Measurements from ENCODE around the gene COA7. TPM values are rescaled to one million over a fixed set of nuclear protein-coding genes. Genes with fewer than 3 reads are reported as not detected.

COA7 gene
- total RNA-seq, 3 donors from 2014 or later = 18.6 to 22.0 (median 20.3) TPM

DNA sequence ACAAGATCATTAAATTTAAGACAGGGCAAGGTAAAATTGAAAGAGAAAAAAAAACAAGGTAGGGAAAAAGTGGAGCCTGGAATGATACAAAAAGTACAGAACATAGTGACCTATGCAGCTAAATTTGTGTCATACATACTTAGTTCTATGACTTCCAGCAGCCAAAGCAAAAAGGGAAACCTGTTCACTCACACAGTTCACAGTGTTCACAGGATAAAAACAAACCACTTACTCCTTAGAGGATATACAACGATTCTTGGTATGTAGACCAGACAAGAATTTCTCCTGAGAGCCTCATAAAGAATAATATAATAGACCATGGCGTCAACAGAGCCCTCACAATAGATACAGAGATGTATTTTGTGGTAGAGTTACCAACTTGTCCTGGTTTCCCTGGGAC is 27.5 kb downstream of the COA7 start:
- Histone ChIP-seq H3K9me3 (no peaks in the 10 kb centered on the region), H3K4me3 (no peak overlapping the region), H3K4me1 (ENCODE audit: low read depth) (no peaks in the 10 kb centered on the region), H3K36me3 (ENCODE audit: low read depth) (no peaks in the 10 kb centered on the region)
- DNase-seq (no peak), ATAC-seq (no peak)
- TF ChIP-seq, protein P1, sequence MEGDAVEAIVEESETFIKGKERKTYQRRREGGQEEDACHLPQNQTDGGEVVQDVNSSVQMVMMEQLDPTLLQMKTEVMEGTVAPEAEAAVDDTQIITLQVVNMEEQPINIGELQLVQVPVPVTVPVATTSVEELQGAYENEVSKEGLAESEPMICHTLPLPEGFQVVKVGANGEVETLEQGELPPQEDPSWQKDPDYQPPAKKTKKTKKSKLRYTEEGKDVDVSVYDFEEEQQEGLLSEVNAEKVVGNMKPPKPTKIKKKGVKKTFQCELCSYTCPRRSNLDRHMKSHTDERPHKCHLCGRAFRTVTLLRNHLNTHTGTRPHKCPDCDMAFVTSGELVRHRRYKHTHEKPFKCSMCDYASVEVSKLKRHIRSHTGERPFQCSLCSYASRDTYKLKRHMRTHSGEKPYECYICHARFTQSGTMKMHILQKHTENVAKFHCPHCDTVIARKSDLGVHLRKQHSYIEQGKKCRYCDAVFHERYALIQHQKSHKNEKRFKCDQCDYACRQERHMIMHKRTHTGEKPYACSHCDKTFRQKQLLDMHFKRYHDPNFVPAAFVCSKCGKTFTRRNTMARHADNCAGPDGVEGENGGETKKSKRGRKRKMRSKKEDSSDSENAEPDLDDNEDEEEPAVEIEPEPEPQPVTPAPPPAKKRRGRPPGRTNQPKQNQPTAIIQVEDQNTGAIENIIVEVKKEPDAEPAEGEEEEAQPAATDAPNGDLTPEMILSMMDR (IDR thresholded peaks at IDR 0.05) = no peak
- intact Hi-C loops (cut with DNase I, micrococcal nuclease) = no loop called here

DNA sequence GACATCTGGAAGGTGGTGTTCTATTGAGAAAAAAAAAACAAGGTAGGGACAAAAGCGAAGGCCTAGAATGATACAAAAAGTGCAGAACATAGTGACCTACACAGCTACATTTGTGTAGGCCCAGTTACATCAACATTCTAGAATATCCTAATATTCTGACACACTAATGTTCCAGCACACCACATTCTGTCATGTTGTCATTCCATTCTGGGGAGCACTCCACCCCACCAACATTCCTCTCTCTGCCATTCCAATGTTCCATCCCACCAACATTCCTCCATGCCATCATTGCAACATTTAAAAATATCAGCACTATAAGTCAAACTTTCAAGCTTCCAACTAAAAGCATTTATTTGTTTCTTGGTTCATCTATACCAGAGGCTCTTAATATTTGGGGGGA is 28.5 kb downstream of the COA7 start:
- TF ChIP-seq, protein P1 (IDR thresholded peaks at IDR 0.05) = no peak
- intact Hi-C loops (cut with DNase I, micrococcal nuclease) = no loop called here
- H3K4me1 ChIP-seq (ENCODE audit: low read depth) = no peaks in the 10 kb centered on the region

DNA sequence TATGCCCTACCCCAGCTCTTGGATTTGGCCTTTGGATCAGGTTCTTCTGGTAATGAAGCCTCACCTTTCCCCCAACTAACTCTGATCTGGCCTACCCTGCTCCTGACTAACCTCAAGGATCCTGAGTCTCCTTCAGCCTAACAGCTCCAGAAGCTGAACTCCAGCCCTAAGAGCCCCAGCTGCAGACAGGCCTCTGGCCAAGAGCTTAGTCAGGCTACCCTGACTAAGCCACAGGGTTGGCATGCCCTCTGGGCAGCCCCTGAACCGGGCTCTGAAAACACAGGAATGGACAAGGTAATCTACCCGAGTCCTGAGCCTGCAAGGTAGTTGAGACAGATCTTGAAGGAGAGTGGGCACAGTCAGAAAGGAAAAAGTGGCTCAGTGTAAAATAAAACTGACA is 29.4 kb downstream of the COA7 start:
- H3K4me1 ChIP-seq (ENCODE audit: low read depth) = no peaks in the 10 kb centered on the region
- no peaks in the 10 kb centered on the region for H3K36me3 ChIP-seq (ENCODE audit: low read depth)
- TF ChIP-seq, protein P1 (IDR thresholded peaks at IDR 0.05) = no peak
- intact Hi-C loops (cut with DNase I, micrococcal nuclease) = no loop called here
- no peaks in the 10 kb centered on the region for H3K9me3 ChIP-seq
- no peak overlapping the region for H3K4me3 ChIP-seq
- DNase-seq (no peak), ATAC-seq (no peak)

More for the DNA sequence above, 28.5 kb downstream of the COA7 start:
- ATAC-seq (no peak), DNase-seq (no peak)
- Histone ChIP-seq H3K9me3 (no peaks in the 10 kb centered on the region), H3K36me3 (ENCODE audit: low read depth) (no peaks in the 10 kb centered on the region), H3K4me3 (no peak overlapping the region)

DNA sequence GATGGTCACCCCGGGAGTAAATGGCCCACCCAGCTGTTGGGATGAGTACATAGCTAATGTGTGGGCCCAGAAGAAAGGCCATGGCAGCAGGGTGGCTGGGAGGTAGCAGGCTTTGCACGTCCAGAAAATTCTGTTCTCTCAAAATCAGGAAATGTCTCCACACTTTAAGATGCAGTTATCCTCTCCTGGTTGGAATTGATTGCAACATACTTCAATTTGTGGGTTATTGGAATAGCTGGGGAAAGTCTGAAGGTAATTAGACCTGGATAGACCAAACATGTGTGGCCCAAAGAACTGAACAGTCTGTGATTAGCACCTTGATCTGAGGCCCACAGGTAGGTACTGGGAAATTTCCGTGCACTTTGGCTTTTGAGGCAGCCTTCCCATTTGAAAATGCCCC is 30.2 kb downstream of the COA7 start:
- H3K36me3 ChIP-seq (ENCODE audit: low read depth) = no peaks in the 10 kb centered on the region
- TF ChIP-seq, protein P1 (IDR thresholded peaks at IDR 0.05) = no peak
- no peak for ATAC-seq
- no peaks in the 10 kb centered on the region for H3K4me1 ChIP-seq (ENCODE audit: low read depth)
- DNase-seq = no peak
- H3K4me3 ChIP-seq = no peak overlapping the region
- no peaks in the 10 kb centered on the region for H3K9me3 ChIP-seq
- intact Hi-C loops (cut with DNase I, micrococcal nuclease) = no loop called here

DNA sequence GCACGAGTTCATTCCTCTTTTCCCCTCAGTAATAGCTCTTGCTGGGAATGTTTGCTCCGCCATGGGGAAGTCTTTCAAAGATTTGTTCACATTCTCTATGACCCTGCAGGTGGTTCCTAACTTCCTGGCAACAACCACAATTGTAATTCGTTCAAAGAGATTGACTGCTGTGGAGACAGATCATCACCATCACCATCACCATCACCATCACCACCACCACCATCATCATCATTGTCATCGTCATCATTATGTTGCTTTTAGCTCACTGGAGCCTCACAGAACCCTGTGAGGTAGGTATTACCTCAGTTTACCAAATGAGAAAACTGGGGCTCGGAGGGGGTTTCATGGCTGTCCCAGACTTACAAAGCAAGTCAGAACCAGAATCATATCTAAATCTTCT is 30.9 kb downstream of the COA7 start:
- no peak for DNase-seq
- Histone ChIP-seq H3K4me1 (ENCODE audit: low read depth) (no peaks in the 10 kb centered on the region), H3K9me3 (no peaks in the 10 kb centered on the region), H3K4me3 (no peak overlapping the region), H3K36me3 (ENCODE audit: low read depth) (no peaks in the 10 kb centered on the region)
- no peak for ATAC-seq
- TF ChIP-seq, protein P1 (IDR thresholded peaks at IDR 0.05) = no peak
- intact Hi-C loops (cut with DNase I, micrococcal nuclease) = no loop called here

Measured in mucosa of descending colon (tissue), 3 donors.